Measurements from ENCODE around the gene SEC11A.

The SEC11A gene

DNA sequence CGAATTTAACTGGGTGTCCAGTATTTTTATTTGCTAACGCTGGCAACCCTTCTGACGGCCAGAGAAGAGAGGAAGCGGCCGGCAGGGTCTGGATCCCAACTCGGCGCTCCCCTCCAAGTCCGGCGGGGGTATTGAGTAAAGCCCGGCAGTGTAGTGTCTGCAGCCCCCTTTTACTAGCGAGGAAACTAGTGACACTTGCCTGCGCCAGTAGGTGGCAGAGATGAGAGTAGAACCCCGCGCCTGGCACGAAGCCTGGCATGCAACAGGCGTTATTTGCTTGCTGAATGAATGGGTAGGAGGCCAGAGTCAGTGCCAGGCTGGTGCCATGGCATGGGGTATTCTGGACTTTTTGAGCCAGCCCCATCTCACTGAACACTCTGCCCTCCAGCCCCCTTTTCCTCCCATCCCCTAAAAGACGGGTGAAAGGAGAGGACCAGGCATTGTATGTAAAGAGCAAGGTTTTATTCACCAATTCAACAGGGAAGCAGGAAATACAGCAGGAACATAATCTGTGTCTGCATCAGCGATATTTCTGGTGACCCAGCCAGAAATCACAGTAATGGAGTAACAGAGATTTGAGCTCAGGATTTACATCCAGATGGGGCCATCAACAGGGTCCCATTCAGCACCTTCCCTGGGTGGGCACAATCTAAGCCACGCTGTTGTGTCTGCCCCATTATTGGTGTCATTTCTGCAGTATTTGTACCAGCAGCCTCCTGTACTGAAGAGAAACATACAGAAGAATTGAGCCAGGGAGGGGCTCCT, 61.1 kb downstream of the SEC11A start:
- TF ChIP-seq EZH2phosphoT487 (conservative IDR thresholded peaks at IDR 0.05; ENCODE audit: low read length): no peak
- TF ChIP-seq, protein P1, sequence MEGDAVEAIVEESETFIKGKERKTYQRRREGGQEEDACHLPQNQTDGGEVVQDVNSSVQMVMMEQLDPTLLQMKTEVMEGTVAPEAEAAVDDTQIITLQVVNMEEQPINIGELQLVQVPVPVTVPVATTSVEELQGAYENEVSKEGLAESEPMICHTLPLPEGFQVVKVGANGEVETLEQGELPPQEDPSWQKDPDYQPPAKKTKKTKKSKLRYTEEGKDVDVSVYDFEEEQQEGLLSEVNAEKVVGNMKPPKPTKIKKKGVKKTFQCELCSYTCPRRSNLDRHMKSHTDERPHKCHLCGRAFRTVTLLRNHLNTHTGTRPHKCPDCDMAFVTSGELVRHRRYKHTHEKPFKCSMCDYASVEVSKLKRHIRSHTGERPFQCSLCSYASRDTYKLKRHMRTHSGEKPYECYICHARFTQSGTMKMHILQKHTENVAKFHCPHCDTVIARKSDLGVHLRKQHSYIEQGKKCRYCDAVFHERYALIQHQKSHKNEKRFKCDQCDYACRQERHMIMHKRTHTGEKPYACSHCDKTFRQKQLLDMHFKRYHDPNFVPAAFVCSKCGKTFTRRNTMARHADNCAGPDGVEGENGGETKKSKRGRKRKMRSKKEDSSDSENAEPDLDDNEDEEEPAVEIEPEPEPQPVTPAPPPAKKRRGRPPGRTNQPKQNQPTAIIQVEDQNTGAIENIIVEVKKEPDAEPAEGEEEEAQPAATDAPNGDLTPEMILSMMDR (IDR thresholded peaks at IDR 0.05; ENCODE audit: insufficient read depth, low read length, poor library complexity, severe bottlenecking): peak; percentile 82
- no peaks in the 10 kb centered on the region for H3K36me3 ChIP-seq (ENCODE audit: low read length)
- no peaks in the 10 kb centered on the region for H3K9me2 ChIP-seq (replicated peaks; ENCODE audit: insufficient read depth, low read length)
- peaks cover 12% of the 10 kb centered on the region for H3K79me2 ChIP-seq (ENCODE audit: insufficient read depth, low read length)
- H3F3A ChIP-seq (ENCODE audit: insufficient read depth): peaks cover 20% of the 10 kb centered on the region
- no peaks in the 10 kb centered on the region for H3K27me3 ChIP-seq (ENCODE audit: low read length)
- no peaks in the 10 kb centered on the region for H3K9me3 ChIP-seq (ENCODE audit: insufficient read depth, low read length)
- peak overlapping the region; percentile 53 for H3K27ac ChIP-seq (ENCODE audit: low read depth, low read length)
- peak overlapping the region; percentile 66 for H2AFZ ChIP-seq (ENCODE audit: low read depth, low read length, severe bottlenecking)
- H3K4me3 ChIP-seq (ENCODE audit: insufficient read depth, low read length, poor library complexity, severe bottlenecking): peak overlapping the region; percentile 86
- H4K20me1 ChIP-seq (ENCODE audit: low read depth, low read length): no peaks in the 10 kb centered on the region
- H3K9ac ChIP-seq (ENCODE audit: low read length): peak overlapping the region; percentile 62
- H3K4me2 ChIP-seq (ENCODE audit: low read depth, low read length, poor library complexity, severe bottlenecking): peak overlapping the region; percentile 64

DNA sequence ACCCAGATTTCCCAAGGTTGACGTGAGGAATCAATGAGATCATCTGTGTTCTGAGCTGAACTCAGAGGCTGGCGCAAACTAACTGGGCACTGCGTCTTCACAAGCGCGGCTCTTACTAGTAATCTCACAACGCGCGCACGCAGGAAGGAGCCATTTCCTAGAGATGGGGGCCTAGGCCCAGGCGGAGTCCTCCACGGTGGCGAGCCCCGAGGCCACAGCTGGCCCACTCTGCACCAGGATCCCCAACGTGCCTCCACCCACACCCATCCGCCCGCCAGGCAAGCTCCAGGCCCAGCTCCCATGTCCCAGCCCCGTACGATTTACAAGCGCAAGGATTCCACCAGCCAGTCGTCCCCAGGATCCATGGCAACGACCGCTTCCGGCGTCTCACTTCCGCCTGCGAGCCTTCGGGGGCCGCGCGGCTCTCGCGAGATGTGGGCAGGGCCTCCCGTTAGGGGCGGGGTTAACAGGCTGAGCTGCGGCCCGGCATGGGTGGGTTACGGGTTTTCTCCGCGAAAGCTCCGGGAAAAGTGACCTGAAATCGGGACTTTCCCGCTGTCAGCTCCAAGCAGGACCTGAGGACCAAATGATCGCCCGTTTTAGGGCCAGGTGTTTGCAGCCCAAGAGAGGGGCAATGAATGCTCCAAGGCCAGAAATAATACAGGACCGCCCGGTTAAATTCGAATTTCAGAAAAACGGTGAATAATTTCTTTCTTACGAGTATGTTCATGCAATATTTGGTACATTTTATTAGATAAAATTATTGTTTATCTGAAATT, 61.8 kb downstream of the SEC11A start, which contains the start of gene WDR73:
Gene WDR73, minus strand, starts transcription at position 374 of the 779 bp plus-strand sequence. Its CDS starts 9 bp downstream, at position 365.
- Histone ChIP-seq H3K9me3 (ENCODE audit: insufficient read depth, low read length) (no peaks in the 10 kb centered on the region), H3K4me3 (ENCODE audit: insufficient read depth, low read length, poor library complexity, severe bottlenecking) (peak within 1 kb of the TSS; percentile 86), H3K9me2 (replicated peaks; ENCODE audit: insufficient read depth, low read length) (no peaks in the 10 kb centered on the region), H4K20me1 (ENCODE audit: low read depth, low read length) (no peaks in the 10 kb centered on the region), H3K36me3 (ENCODE audit: low read length) (no peaks in the 10 kb centered on the region), H3K9ac (ENCODE audit: low read length) (peak within 1 kb of the TSS; percentile 62), H3F3A (ENCODE audit: insufficient read depth) (peaks cover 12% of the 10 kb centered on the region), H2AFZ (ENCODE audit: low read depth, low read length, severe bottlenecking) (peak within 1 kb of the TSS; percentile 66), H3K27me3 (ENCODE audit: low read length) (no peaks in the 10 kb centered on the region), H3K4me2 (ENCODE audit: low read depth, low read length, poor library complexity, severe bottlenecking) (peak within 1 kb of the TSS; percentile 64), H3K79me2 (ENCODE audit: insufficient read depth, low read length) (peaks cover 12% of the 10 kb centered on the region), H3K27ac (ENCODE audit: low read depth, low read length) (peak within 1 kb of the TSS; percentile 53)
- no peak for TF ChIP-seq EZH2phosphoT487 (conservative IDR thresholded peaks at IDR 0.05; ENCODE audit: low read length)
- TF ChIP-seq, protein P1 (IDR thresholded peaks at IDR 0.05; ENCODE audit: insufficient read depth, low read length, poor library complexity, severe bottlenecking): no peak

DNA sequence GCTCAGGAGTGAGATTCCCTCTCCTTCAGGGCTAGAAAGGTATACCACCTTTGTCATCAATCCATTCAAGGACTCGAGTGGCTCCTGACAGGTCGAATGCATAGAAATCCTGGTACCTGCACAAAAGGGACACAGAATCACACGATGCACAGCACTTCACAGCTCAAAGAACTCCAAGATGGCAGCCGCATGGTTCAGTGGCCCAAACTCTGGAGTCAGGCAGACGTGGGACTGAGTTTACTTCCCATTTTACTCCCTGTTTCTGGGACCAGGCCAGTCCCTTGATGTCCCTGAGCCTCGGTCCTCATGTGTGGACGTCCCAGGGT, 62.4 kb downstream of the SEC11A start:
- Histone ChIP-seq H3K4me3 (ENCODE audit: insufficient read depth, low read length, poor library complexity, severe bottlenecking) (peak overlapping the region; percentile 86), H3K27ac (ENCODE audit: low read depth, low read length) (peak overlapping the region; percentile 53), H3K79me2 (ENCODE audit: insufficient read depth, low read length) (peaks cover 12% of the 10 kb centered on the region), H3F3A (ENCODE audit: insufficient read depth) (peaks cover 7% of the 10 kb centered on the region), H3K9ac (ENCODE audit: low read length) (peak overlapping the region; percentile 62), H3K9me3 (ENCODE audit: insufficient read depth, low read length) (no peaks in the 10 kb centered on the region), H4K20me1 (ENCODE audit: low read depth, low read length) (no peaks in the 10 kb centered on the region), H3K36me3 (ENCODE audit: low read length) (peaks cover 4% of the 10 kb centered on the region; the same call in 1 of the 2 replicates), H3K27me3 (ENCODE audit: low read length) (no peaks in the 10 kb centered on the region), H3K4me2 (ENCODE audit: low read depth, low read length, poor library complexity, severe bottlenecking) (peak overlapping the region; percentile 64), H3K9me2 (replicated peaks; ENCODE audit: insufficient read depth, low read length) (no peaks in the 10 kb centered on the region), H2AFZ (ENCODE audit: low read depth, low read length, severe bottlenecking) (peak overlapping the region; percentile 66)
- TF ChIP-seq EZH2phosphoT487 (conservative IDR thresholded peaks at IDR 0.05; ENCODE audit: low read length): no peak
- TF ChIP-seq, protein P1 (IDR thresholded peaks at IDR 0.05; ENCODE audit: insufficient read depth, low read length, poor library complexity, severe bottlenecking): no peak

Data from SU-DHL-6 (cell line).